GM23338 (cell line): Measurements from ENCODE around the gene INPP5D. TPM values are rescaled to one million over a fixed set of nuclear protein-coding genes. Genes with fewer than 3 reads are reported as not detected.

Source experiments
- ATAC-seq: fragments of 200-7000 bp; cut with Tn5 transposase; 3 replicates; pipeline ENCODE4 v1.9.1; 2020
- DNase-seq: peaks from one replicate; pipeline ENCODE4 v3.0.0-alpha.2; 2015; ENCODE audit warnings: low spot score
- H2AFZ ChIP-seq: fragments of 200-600 bp; sonication (generic); 2 replicates; pipeline ENCODE4 v1.8.0; 2016; ENCODE audit warnings: antibody characterized with exemption, mild to moderate bottlenecking, moderate library complexity
- H3F3A ChIP-seq: fragments of 200-600 bp; sonication (generic); replicated peaks from 2 replicates; pipeline ENCODE4 v1.8.0; 2017; ENCODE audit warnings: antibody characterized with exemption, mixed run types, low read depth
- H3K27ac ChIP-seq: fragments of 200-600 bp; sonication (generic); 2 replicates; pipeline ENCODE4 v1.6.1; 2016; ENCODE audit warnings: low read depth
- H3K27me3 ChIP-seq: fragments of 200-600 bp; sonication (generic); 2 replicates; pipeline ENCODE4 v1.8.0; 2016; ENCODE audit warnings: mild to moderate bottlenecking, mixed run types, moderate library complexity; ENCODE audit not compliant: insufficient read depth
- H3K36me3 ChIP-seq: fragments of 200-600 bp; sonication (generic); 2 replicates; pipeline ENCODE4 v1.8.0; 2016; ENCODE audit warnings: mild to moderate bottlenecking; ENCODE audit not compliant: insufficient read depth
- H3K4me1 ChIP-seq: fragments of 200-600 bp; sonication (generic); 2 replicates; pipeline ENCODE4 v1.8.0; 2016; ENCODE audit warnings: mild to moderate bottlenecking, moderate library complexity; ENCODE audit not compliant: insufficient read depth
- H3K4me2 ChIP-seq: fragments of 200-600 bp; sonication (generic); 2 replicates; pipeline ENCODE4 v1.7.1; 2017; ENCODE audit warnings: mixed run types
- H3K4me3 ChIP-seq: fragments of 200-600 bp; sonication (generic); 2 replicates; pipeline ENCODE4 v1.6.1; 2016; ENCODE audit warnings: mixed run types
- H3K79me2 ChIP-seq: fragments of 200-600 bp; sonication (generic); replicated peaks from 2 replicates; pipeline ENCODE4 v1.8.0; 2017; ENCODE audit warnings: mild to moderate bottlenecking; ENCODE audit not compliant: insufficient read depth
- H3K9me2 ChIP-seq: fragments of 200-600 bp; sonication (generic); 2 replicates; pipeline ENCODE4 v1.8.0; 2017; ENCODE audit not compliant: insufficient read depth
- H4K20me1 ChIP-seq: fragments of 200-600 bp; sonication (generic); replicated peaks from 2 replicates; pipeline ENCODE4 v1.8.0; 2017; ENCODE audit warnings: mild to moderate bottlenecking; ENCODE audit not compliant: insufficient read depth
- H3K27ac Mint-ChIP-seq: 2 replicates; pipeline ENCODE4 v1.8.0; 2020; ENCODE audit warnings: inconsistent platforms, mild to moderate bottlenecking, moderate library complexity, mixed read lengths
- H3K27me3 Mint-ChIP-seq: 3 replicates; pipeline ENCODE4 v1.8.0; 2022; ENCODE audit warnings: low read depth, mild to moderate bottlenecking, moderate library complexity, mixed read lengths, inconsistent platforms; ENCODE audit not compliant: insufficient read depth, poor library complexity
- H3K36me3 Mint-ChIP-seq: 3 replicates; pipeline ENCODE4 v1.8.0; 2021; ENCODE audit warnings: low read depth, mild to moderate bottlenecking, inconsistent platforms, moderate library complexity, mixed read lengths
- H3K4me1 Mint-ChIP-seq: 3 replicates; pipeline ENCODE4 v1.8.0; 2020; ENCODE audit warnings: mild to moderate bottlenecking, inconsistent platforms, mixed read lengths
- H3K4me3 Mint-ChIP-seq: 3 replicates; pipeline ENCODE4 v1.8.0; 2021; ENCODE audit warnings: moderate library complexity, mild to moderate bottlenecking, inconsistent platforms, mixed read lengths
- H3K9me3 Mint-ChIP-seq: 3 replicates; pipeline ENCODE4 v1.8.0; 2020; ENCODE audit warnings: moderate library complexity, mild to moderate bottlenecking, inconsistent platforms, mixed read lengths
- CREB1 ChIP-seq: fragments of 250-450 bp; sonication (Bioruptor Pico); IDR thresholded peaks from 2 replicates; pipeline ENCODE4 v1.5.0; 2020; ENCODE audit warnings: low read depth, mild to moderate bottlenecking, moderate library complexity
- CTCF ChIP-seq, 2 experiments: fragments of 200-600 bp in 1 of 2; sonication (generic) in 1 of 2; conservative IDR thresholded peaks; 2 replicates each; pipeline versions ENCODE4 v1.5.1 to v1.6.1; 2016 to 2017; ENCODE audit warnings: antibody characterized with exemption in 2 of 2, low read depth in 2 of 2, mild to moderate bottlenecking in 2 of 2, moderate library complexity in 1 of 2
- ETS1 ChIP-seq: IDR thresholded peaks from 2 replicates; pipeline ENCODE4 v1.6.1; 2016; ENCODE audit warnings: antibody characterized with exemption
- EZH2 ChIP-seq: fragments of 200-600 bp; sonication (generic); IDR thresholded peaks from one replicate; pipeline ENCODE4 v1.8.0; 2017; ENCODE audit warnings: antibody characterized with exemption, mild to moderate bottlenecking, low read depth; ENCODE audit not compliant: unreplicated experiment
- EZH2phosphoT487 ChIP-seq: fragments of 200-600 bp; sonication (generic); IDR thresholded peaks from one replicate; pipeline ENCODE4 v1.8.1; 2018; ENCODE audit warnings: antibody characterized with exemption; ENCODE audit not compliant: unreplicated experiment
- JUNB ChIP-seq: IDR thresholded peaks from one replicate; pipeline ENCODE4 v1.6.1; 2016; ENCODE audit warnings: antibody characterized with exemption; ENCODE audit not compliant: unreplicated experiment
- NANOG ChIP-seq: IDR thresholded peaks from 2 replicates; pipeline ENCODE4 v1.6.1; 2016; ENCODE audit warnings: antibody characterized with exemption, borderline replicate concordance
- POLR2AphosphoS5 ChIP-seq: IDR thresholded peaks from 2 replicates; pipeline ENCODE4 v1.6.1; 2016; ENCODE audit warnings: antibody characterized with exemption, low read depth
- REST ChIP-seq: IDR thresholded peaks from one replicate; pipeline ENCODE4 v1.6.1; 2018; ENCODE audit warnings: antibody characterized with exemption; ENCODE audit not compliant: unreplicated experiment
- STAT1 ChIP-seq: IDR thresholded peaks from one replicate; pipeline ENCODE4 v1.6.1; 2016; ENCODE audit warnings: antibody characterized with exemption; ENCODE audit not compliant: unreplicated experiment
- ZNF114 ChIP-seq: fragments of 250-450 bp; sonication (Bioruptor Pico); IDR thresholded peaks from 2 replicates; pipeline ENCODE4 v1.5.0; 2020; ENCODE audit warnings: mild to moderate bottlenecking, moderate library complexity
- ZNF331 ChIP-seq: fragments of 250-450 bp; sonication (Bioruptor Pico); IDR thresholded peaks from 2 replicates; pipeline ENCODE4 v1.5.0; 2020; ENCODE audit warnings: low read depth, mild to moderate bottlenecking, moderate library complexity
- ZNF462 ChIP-seq: fragments of 250-450 bp; sonication (Bioruptor Pico); IDR thresholded peaks from 2 replicates; pipeline ENCODE4 v1.5.0; 2020; ENCODE audit warnings: mild to moderate bottlenecking, moderate library complexity
- polyA plus RNA-seq: library from polyadenylated mRNA; unstranded; fragments of >200 nt; fragmentation: Nextera tagmentation; extraction: Ambion mirVana; gene quantifications from 2 replicates; pipeline ENCODE4 v1.2.1, GENCODE V29; 2016
- total RNA-seq: library from RNA; depleted of rRNA; stranded (reverse); fragments of >200 nt; shearing (Covaris generic); gene quantifications from 2 replicates; pipeline ENCODE4 v1.2.3, GENCODE V29; 2014

The INPP5D gene
- total and polyA plus RNA-seq, 2 experiments from 2014 or later = 6.6 to 8.3 TPM

GRCh38 chr2:233240897-233241296 lies 180.8 kb downstream of the INPP5D start:
- ATAC-seq = no peak
- Histone ChIP-seq H2AFZ (0 out of 2 replicates have a peak overlapping the region, but pooled peaks have one; percentile 38), H3K4me1 (no peaks in the 10 kb centered on the region), H3K4me2 (no peak overlapping the region), H3F3A (no peaks in the 10 kb centered on the region), H3K36me3 (no peaks in the 10 kb centered on the region), H3K9me2 (no peaks in the 10 kb centered on the region), H4K20me1 (no peaks in the 10 kb centered on the region), H3K4me3 (no peak overlapping the region), H3K27ac (no peak overlapping the region), H3K79me2 (no peaks in the 10 kb centered on the region), H3K27me3 (no peaks in the 10 kb centered on the region)
- Mint-ChIP-seq H3K4me3 (no peak overlapping the region), H3K27me3 (peaks cover 5% of the 10 kb centered on the region), H3K4me1 (no peaks in the 10 kb centered on the region), H3K27ac (no peak overlapping the region), H3K36me3 (no peaks in the 10 kb centered on the region), H3K9me3 (no peaks in the 10 kb centered on the region)
- no peak for TF ChIP-seq ZNF331 (CRISPR knock-in tag)
- no peak for TF ChIP-seq JUNB
- TF ChIP-seq REST = no peak
- TF ChIP-seq CREB1 (CRISPR knock-in tag) = no peak
- TF ChIP-seq NANOG = no peak
- no peak for TF ChIP-seq ETS1
- no peak for TF ChIP-seq CTCF (conservative IDR thresholded peaks at IDR 0.05; ENCODE audit: low read depth in 2 of 2)
- no peak for TF ChIP-seq EZH2phosphoT487
- no peak for TF ChIP-seq EZH2
- no peak for TF ChIP-seq STAT1
- TF ChIP-seq ZNF462 (CRISPR knock-in tag) = no peak
- no peak for TF ChIP-seq ZNF114 (CRISPR knock-in tag)
- no peak for TF ChIP-seq POLR2AphosphoS5
- DNase-seq = no peak
